H4 (cell line): ENCODE results near the gene ANKMY1. TPM values are rescaled to one million over a fixed set of nuclear protein-coding genes. Genes with fewer than 3 reads are reported as not detected.

Source experiments
- DNase-seq: peaks from one replicate; pipeline ENCODE4 v3.0.0-alpha.2; 2015; ENCODE audit warnings: low spot score
- total RNA-seq: library from RNA; depleted of rRNA; stranded (reverse); fragments of >200 nt; shearing (Covaris generic); gene quantifications from 2 replicates; pipeline ENCODE4 v1.2.3, GENCODE V29; 2014

Gene ANKMY1
- total RNA-seq, 1 experiment from 2014 or later: 12.7 TPM

- no peak for DNase-seq
Measured at GRCh38 chr2:240594511-240595380, 37.0 kb upstream of the ANKMY1 start.

- no peak for DNase-seq
Measured at GRCh38 chr2:240593703-240594451, 36.1 kb upstream of the ANKMY1 start.

GRCh38 chr2:240593026-240593702, 35.4 kb upstream of the ANKMY1 start:
- DNase-seq: no peak

GRCh38 chr2:240591784-240592183, 34.0 kb upstream of the ANKMY1 start:
- DNase-seq: no peak

GRCh38 chr2:240591226-240591625, 33.4 kb upstream of the ANKMY1 start:
- DNase-seq: no peak

GRCh38 chr2:240590681-240591111, 32.9 kb upstream of the ANKMY1 start:
- no peak for DNase-seq

GRCh38 chr2:240589850-240590525, 32.2 kb upstream of the ANKMY1 start:
- DNase-seq: no peak

- no peak for DNase-seq
Measured at GRCh38 chr2:240589375-240589774, 31.6 kb upstream of the ANKMY1 start.

GRCh38 chr2:240588669-240589068, 30.9 kb upstream of the ANKMY1 start:
- DNase-seq: no peak

- DNase-seq: no peak
Measured at GRCh38 chr2:240588006-240588655, 30.3 kb upstream of the ANKMY1 start.

- DNase-seq: no peak
Measured at GRCh38 chr2:240586919-240587800, 29.4 kb upstream of the ANKMY1 start.

- DNase-seq: peak; percentile 91
Measured at GRCh38 chr2:240586198-240586918, 28.6 kb upstream of the ANKMY1 start, which contains the start of gene CAPN10. TSS of gene CAPN10 (plus strand) at chr2:240586734. CDS start at chr2:240586912, 178 bp downstream.

GRCh38 chr2:240585681-240586197, 28.0 kb upstream of the ANKMY1 start:
- no peak for DNase-seq

GRCh38 chr2:240585101-240585500, 27.3 kb upstream of the ANKMY1 start:
- no peak for DNase-seq

- DNase-seq: no peak
Measured at GRCh38 chr2:240584486-240585031, 26.8 kb upstream of the ANKMY1 start.

- no peak for DNase-seq
Measured at GRCh38 chr2:240583774-240584173, 26.0 kb upstream of the ANKMY1 start.

- no peak for DNase-seq
Measured at GRCh38 chr2:240582781-240583180, 25.0 kb upstream of the ANKMY1 start.

GRCh38 chr2:240581811-240582210, 24.0 kb upstream of the ANKMY1 start:
- DNase-seq: no peak
